BE2C (cell line): ENCODE measurements around the gene SEMA7A.

ENCODE experiments used
- DNase-seq: peaks from one replicate; pipeline ENCODE4 v3.0.0-alpha.2; 2020
- H3K27me3 ChIP-seq: fragments of 250-450 bp; sonication (Bioruptor Pico); 2 replicates; pipeline ENCODE4 v1.5.1; 2020; ENCODE audit warnings: mild to moderate bottlenecking
- H3K36me3 ChIP-seq: fragments of 250-450 bp; sonication (Bioruptor Pico); 2 replicates; pipeline ENCODE4 v1.5.1; 2020; ENCODE audit warnings: mild to moderate bottlenecking
- H3K4me1 ChIP-seq: fragments of 250-450 bp; sonication (Bioruptor Pico); 2 replicates; pipeline ENCODE4 v1.5.1; 2020
- H3K4me3 ChIP-seq: 2 replicates; pipeline ENCODE4 v1.5.1; 2011; ENCODE audit warnings: low read depth, low read length
- H3K9me3 ChIP-seq: fragments of 250-450 bp; sonication (Bioruptor Pico); 2 replicates; pipeline ENCODE4 v1.5.1; 2020
- TF ChIP-seq, protein P1 (sequence below): IDR thresholded peaks from 2 replicates; pipeline ENCODE4 v1.5.1; 2012; ENCODE audit warnings: mild to moderate bottlenecking, low read depth, low read length

The SEMA7A gene

DNA sequence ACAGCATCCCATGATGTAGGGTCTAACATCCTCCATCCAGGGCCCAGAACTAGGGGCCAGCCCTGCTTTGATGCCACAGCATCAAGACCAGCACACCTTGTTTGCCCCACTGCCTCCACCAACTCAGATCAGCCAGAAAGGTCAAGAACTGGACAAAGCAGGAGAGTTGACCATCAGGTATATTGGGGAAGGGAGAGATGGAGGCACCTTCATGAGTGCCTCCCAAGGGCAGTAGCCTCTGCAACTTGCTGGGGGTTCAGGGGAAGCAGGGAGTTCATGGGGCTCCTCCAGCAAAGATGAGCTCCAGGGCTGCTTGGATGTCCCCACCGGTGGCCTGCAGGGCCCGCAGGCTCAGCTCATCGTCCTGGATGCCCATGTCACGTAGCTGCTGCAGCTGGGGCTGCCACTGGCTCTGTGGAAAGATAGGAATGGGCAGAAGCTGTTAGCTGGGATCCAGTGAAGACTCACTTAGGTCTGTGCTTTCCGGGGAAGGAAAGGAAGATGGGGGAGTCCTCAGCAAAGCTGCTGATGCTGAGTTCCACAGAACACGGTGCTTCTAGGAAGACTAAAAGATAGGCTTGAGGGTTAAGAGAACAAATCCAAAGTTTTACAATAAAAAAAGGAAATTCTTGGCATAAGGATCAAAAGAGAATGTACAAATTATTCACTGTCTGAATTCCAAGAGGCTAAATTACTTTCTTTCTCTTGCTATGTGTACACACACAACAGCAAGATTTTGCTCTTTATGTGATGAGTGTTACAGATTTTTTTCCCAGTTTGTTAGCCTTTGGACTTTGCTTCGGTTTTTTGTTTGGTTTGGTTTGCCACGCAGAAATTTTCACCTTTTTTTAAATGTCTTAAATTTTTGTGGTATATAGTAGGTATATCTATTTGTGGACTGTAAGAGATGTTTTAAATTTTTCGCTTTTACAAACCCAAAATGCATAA, 12.3 kb upstream of the SEMA7A start:
- Histone ChIP-seq H3K36me3 (no peaks in the 10 kb centered on the region; the same call in 1 of the 2 replicates), H3K9me3 (no peaks in the 10 kb centered on the region), H3K4me1 (no peaks in the 10 kb centered on the region), H3K4me3 (no peak overlapping the region), H3K27me3 (no peaks in the 10 kb centered on the region)
- TF ChIP-seq, protein P1, sequence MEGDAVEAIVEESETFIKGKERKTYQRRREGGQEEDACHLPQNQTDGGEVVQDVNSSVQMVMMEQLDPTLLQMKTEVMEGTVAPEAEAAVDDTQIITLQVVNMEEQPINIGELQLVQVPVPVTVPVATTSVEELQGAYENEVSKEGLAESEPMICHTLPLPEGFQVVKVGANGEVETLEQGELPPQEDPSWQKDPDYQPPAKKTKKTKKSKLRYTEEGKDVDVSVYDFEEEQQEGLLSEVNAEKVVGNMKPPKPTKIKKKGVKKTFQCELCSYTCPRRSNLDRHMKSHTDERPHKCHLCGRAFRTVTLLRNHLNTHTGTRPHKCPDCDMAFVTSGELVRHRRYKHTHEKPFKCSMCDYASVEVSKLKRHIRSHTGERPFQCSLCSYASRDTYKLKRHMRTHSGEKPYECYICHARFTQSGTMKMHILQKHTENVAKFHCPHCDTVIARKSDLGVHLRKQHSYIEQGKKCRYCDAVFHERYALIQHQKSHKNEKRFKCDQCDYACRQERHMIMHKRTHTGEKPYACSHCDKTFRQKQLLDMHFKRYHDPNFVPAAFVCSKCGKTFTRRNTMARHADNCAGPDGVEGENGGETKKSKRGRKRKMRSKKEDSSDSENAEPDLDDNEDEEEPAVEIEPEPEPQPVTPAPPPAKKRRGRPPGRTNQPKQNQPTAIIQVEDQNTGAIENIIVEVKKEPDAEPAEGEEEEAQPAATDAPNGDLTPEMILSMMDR = no peak
- no peak for DNase-seq

DNA sequence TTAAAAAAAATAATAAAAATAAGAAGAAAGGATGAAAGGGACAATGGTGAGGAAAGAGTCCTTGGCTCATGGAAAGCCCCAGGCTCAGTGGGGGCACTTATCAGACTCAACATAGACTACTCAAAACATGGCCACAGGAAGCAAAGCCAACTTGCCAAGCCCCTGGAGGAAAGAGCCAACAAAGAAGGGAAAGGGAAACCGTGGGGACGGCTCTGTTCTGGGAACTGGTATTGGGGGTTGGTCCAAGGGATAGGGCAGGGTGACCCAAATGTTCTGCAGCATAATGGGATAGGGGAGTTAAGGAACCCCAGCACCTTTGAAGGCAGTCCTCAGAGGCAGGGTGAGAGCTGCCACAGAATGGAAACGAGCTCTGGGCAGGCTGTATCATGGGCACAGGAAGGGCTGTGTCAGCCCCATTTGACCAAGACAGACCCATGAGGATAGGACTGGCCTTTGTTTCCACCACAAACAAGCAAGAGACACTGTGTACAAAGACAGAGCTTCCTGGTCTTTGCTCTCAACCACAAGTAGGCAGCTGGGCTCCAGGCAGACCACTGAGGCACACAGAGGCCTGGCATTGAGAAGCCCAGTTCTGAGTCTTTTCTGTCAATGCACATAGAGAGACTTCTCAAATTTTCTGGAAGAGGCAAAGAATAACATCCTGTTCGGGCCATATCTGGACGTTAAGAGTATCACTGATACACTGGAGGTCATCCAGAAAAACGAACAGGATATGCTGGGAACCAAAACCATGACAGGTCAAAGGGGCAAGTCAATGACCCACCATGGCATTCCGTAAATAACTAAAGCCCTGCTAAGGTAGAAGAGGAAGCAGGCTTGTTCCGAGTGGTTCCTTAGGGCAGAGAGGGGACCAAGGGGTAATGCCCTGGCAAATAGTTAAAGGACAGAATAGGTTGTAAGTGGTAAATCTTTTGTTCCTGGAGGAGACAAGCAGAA, 10.6 kb upstream of the SEMA7A start:
- H3K4me1 ChIP-seq = no peaks in the 10 kb centered on the region
- H3K36me3 ChIP-seq = no peaks in the 10 kb centered on the region; the same call in 1 of the 2 replicates
- H3K4me3 ChIP-seq = no peak overlapping the region
- no peak for DNase-seq
- TF ChIP-seq, protein P1 = no peak
- no peaks in the 10 kb centered on the region for H3K9me3 ChIP-seq
- no peaks in the 10 kb centered on the region for H3K27me3 ChIP-seq

DNA sequence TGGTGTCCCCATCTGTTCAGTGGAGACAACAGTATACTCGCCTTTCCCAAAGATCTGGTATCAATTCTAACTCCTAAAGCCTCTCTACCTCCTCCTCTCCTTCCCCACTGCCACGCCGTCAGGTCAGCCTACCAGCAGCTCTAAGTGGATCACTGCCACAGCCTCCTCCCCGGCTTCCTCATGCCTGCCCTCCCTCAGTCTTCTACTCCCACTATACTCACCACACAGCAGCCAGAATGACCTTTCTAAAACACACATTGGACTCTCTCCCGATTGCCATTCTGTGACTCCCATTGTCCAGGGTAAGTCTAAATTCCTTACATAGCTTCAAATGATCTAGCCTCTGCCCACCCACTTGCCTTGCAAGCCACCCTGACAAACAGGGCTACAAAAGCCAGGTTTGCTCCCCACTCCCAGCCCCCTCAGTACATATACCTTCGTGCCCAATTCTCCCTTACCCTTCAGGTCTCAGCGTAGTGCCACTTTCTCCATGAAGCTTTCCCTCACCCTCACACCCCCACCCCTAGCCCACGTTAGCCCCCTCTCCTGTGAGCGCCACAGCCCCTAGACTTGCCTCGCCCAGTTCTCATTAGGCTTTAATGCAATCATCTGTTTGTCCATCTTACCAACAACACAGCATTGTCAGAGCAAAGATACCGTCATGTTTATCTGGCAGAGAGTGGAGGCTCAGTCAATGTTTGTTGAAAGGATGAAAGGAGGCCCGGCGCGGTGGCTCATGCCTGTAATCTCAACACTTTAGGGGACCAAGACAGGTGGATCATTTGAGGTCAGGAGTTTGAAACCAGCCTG, 9.5 kb upstream of the SEMA7A start:
- DNase-seq = no peak
- Histone ChIP-seq H3K4me1 (no peaks in the 10 kb centered on the region), H3K27me3 (no peaks in the 10 kb centered on the region), H3K4me3 (no peak overlapping the region), H3K9me3 (no peaks in the 10 kb centered on the region), H3K36me3 (no peaks in the 10 kb centered on the region)
- TF ChIP-seq, protein P1 = no peak

DNA sequence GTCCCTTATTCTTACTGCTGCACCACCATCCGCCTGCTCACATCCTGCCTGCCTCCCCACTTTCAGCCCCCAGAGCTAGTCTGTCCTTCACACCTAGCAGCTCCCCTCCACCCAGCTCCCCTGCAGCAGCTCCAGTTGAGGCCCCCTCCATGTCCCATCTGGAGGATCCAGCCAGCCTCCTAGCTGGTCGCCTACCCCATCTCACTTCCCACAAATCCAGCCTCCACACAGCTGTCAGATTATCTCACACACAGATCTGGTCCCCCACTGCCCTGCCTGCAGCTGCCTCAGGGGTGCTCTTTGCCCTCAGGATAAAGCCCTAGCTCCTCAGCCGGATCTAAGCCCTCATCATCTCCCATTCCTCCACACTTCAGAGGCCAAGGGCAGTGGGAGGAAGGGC, 8.8 kb upstream of the SEMA7A start:
- H3K9me3 ChIP-seq = no peaks in the 10 kb centered on the region
- H3K4me3 ChIP-seq = no peak overlapping the region
- DNase-seq = no peak
- H3K27me3 ChIP-seq = no peaks in the 10 kb centered on the region
- TF ChIP-seq, protein P1 = no peak
- no peaks in the 10 kb centered on the region for H3K4me1 ChIP-seq
- H3K36me3 ChIP-seq = no peaks in the 10 kb centered on the region

DNA sequence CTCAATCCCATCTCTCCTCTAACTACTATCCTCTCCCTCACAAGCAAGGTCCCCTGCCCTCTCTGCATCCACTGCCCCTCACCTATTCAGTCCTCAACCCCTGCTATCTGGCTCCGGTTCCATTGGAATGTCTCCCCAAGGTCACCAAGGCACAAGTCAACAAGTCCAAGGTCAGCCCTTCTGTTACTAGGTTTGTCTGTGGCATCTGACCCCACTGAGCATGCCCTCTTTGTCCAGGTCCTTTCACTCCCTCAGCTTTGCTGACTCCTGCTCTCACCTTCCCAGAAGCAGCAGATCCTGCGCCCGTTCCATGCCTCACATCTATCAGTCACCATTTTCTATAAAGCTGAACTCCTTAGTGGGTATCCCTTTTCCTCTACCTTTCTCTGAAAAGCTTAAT, 8.3 kb upstream of the SEMA7A start:
- Histone ChIP-seq H3K9me3 (no peaks in the 10 kb centered on the region), H3K36me3 (no peaks in the 10 kb centered on the region), H3K4me3 (no peak overlapping the region), H3K27me3 (no peaks in the 10 kb centered on the region), H3K4me1 (no peaks in the 10 kb centered on the region)
- no peak for DNase-seq
- TF ChIP-seq, protein P1 = no peak
